Activated naive CD4-positive, alpha-beta T cell treated with anti-CD3 and anti-CD28 coated beads, Interleukin-2, amount 50 U/mL, for 24 hours (primary cell): ENCODE results near the gene NPPA.

Experiments
- H3K27ac Mint-ChIP-seq: one replicate; pipeline ENCODE4 v1.8.0; 2021; ENCODE audit warnings: mild to moderate bottlenecking, mixed read lengths
- H3K27me3 Mint-ChIP-seq: one replicate; pipeline ENCODE4 v1.8.0; 2021; ENCODE audit warnings: mixed read lengths
- H3K36me3 Mint-ChIP-seq: one replicate; pipeline ENCODE4 v1.8.0; 2021; ENCODE audit warnings: mixed read lengths
- H3K4me1 Mint-ChIP-seq: one replicate; pipeline ENCODE4 v1.8.0; 2021; ENCODE audit warnings: mixed read lengths
- H3K4me3 Mint-ChIP-seq: one replicate; pipeline ENCODE4 v1.8.0; 2021; ENCODE audit warnings: mild to moderate bottlenecking, mixed read lengths
- H3K9me3 Mint-ChIP-seq: one replicate; pipeline ENCODE4 v1.8.0; 2021; ENCODE audit warnings: mixed read lengths

Gene NPPA

GRCh38 chr1:11858968-11859871 lies 11.6 kb upstream of the NPPA start:
- peaks cover 33% of the 10 kb centered on the region for H3K27me3 Mint-ChIP-seq
- H3K4me1 Mint-ChIP-seq: no peaks in the 10 kb centered on the region
- H3K27ac Mint-ChIP-seq: no peak overlapping the region
- no peak overlapping the region for H3K4me3 Mint-ChIP-seq
- no peaks in the 10 kb centered on the region for H3K36me3 Mint-ChIP-seq
- no peaks in the 10 kb centered on the region for H3K9me3 Mint-ChIP-seq

GRCh38 chr1:11858613-11858967 lies 11.0 kb upstream of the NPPA start, which contains the start of gene NPPB:
Gene NPPB, minus strand, starts transcription at chr1:11858945. Its CDS starts 112 bp downstream, at chr1:11858833.
- Mint-ChIP-seq H3K4me3 (no peak within 1 kb of the TSS), H3K4me1 (no peaks in the 10 kb centered on the region), H3K9me3 (no peaks in the 10 kb centered on the region), H3K36me3 (no peaks in the 10 kb centered on the region), H3K27me3 (peaks cover 33% of the 10 kb centered on the region), H3K27ac (no peak within 1 kb of the TSS)

GRCh38 chr1:11858158-11858557 lies 10.6 kb upstream of the NPPA start:
- H3K27me3 Mint-ChIP-seq: peaks cover 35% of the 10 kb centered on the region
- no peak overlapping the region for H3K27ac Mint-ChIP-seq
- H3K4me1 Mint-ChIP-seq: no peaks in the 10 kb centered on the region
- no peaks in the 10 kb centered on the region for H3K9me3 Mint-ChIP-seq
- no peaks in the 10 kb centered on the region for H3K36me3 Mint-ChIP-seq
- H3K4me3 Mint-ChIP-seq: no peak overlapping the region

- Mint-ChIP-seq H3K4me1 (no peaks in the 10 kb centered on the region), H3K4me3 (no peak overlapping the region), H3K27me3 (peaks cover 34% of the 10 kb centered on the region), H3K9me3 (no peaks in the 10 kb centered on the region), H3K27ac (no peak overlapping the region), H3K36me3 (no peaks in the 10 kb centered on the region)
Observed at GRCh38 chr1:11857164-11857851, 9.7 kb upstream of the NPPA start.

DNA sequence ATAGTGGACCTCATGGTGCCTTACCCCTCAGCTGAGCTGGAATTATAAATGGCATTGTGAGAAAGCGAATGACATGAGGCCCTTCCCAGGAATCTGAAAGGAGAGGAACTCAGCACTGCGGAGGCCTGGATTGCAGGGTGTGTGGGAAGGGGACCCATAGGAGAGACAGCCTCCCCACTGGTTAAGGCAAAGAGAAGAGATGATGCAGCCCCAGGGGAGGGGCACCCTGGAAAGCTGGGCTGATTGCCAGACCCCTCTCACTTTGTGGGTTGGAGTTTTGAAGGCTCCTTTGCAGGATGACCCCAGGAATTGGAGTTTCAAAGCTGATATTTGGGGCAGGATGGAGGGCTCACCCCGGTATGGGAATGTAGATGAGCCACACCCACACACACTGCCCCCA lies 9.1 kb upstream of the NPPA start:
- Mint-ChIP-seq H3K4me3 (no peak overlapping the region), H3K4me1 (no peaks in the 10 kb centered on the region), H3K27ac (no peak overlapping the region), H3K36me3 (no peaks in the 10 kb centered on the region), H3K27me3 (peaks cover 33% of the 10 kb centered on the region), H3K9me3 (no peaks in the 10 kb centered on the region)

- H3K4me3 Mint-ChIP-seq: no peak overlapping the region
- H3K4me1 Mint-ChIP-seq: no peaks in the 10 kb centered on the region
- no peaks in the 10 kb centered on the region for H3K9me3 Mint-ChIP-seq
- no peaks in the 10 kb centered on the region for H3K36me3 Mint-ChIP-seq
- H3K27me3 Mint-ChIP-seq: peaks cover 28% of the 10 kb centered on the region
- no peak overlapping the region for H3K27ac Mint-ChIP-seq
Observed at GRCh38 chr1:11855430-11855829, 7.8 kb upstream of the NPPA start.

DNA sequence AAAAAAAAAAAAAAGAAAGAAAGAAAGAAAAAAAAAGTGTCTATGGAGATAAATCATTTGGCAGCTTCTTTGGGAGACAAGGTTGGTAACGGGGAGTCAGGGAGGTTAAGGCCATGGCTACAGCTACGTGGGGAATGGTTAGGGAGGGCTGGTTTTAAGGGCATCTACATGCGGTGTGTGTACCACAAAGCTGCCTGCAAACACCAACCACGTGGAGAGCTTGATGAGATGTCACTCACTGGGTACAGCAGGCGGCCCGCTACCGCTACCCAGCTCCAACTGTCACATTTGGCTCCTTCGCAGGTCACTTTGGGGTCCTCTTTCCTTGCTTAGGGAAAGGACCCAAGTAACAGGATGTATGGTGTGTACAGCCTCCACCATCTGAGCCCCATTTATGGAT lies 6.9 kb upstream of the NPPA start:
- Mint-ChIP-seq H3K27me3 (peaks cover 20% of the 10 kb centered on the region), H3K4me3 (no peak overlapping the region), H3K9me3 (no peaks in the 10 kb centered on the region), H3K4me1 (no peaks in the 10 kb centered on the region), H3K27ac (no peak overlapping the region), H3K36me3 (no peaks in the 10 kb centered on the region)

GRCh38 chr1:11851180-11851579 lies 3.6 kb upstream of the NPPA start:
- no peaks in the 10 kb centered on the region for H3K36me3 Mint-ChIP-seq
- no peak overlapping the region for H3K27ac Mint-ChIP-seq
- H3K4me3 Mint-ChIP-seq: no peak overlapping the region
- H3K27me3 Mint-ChIP-seq: peaks cover 11% of the 10 kb centered on the region
- no peaks in the 10 kb centered on the region for H3K9me3 Mint-ChIP-seq
- no peaks in the 10 kb centered on the region for H3K4me1 Mint-ChIP-seq

DNA sequence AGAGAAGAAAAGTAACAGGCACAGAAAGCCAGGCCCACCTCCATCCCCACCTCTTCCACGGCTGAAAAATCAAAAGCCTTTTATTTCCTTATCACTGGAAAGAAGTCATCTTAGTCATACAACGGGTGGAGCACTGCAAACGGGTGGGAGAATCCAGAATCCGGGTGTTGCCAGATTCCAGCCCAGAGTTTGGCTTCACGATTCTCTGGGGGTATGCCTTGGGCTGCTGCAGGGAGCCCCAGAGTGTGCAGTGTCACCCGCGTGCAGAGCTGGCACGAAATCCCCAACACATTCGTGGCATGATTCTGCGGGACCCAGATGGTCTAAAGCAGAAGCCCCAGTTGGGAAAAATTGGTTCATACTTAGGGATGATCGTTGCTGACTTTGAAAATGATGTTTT lies 2.6 kb upstream of the NPPA start:
- Mint-ChIP-seq H3K4me1 (no peaks in the 10 kb centered on the region), H3K4me3 (no peak overlapping the region), H3K9me3 (no peaks in the 10 kb centered on the region), H3K27ac (no peak overlapping the region), H3K36me3 (peaks cover 6% of the 10 kb centered on the region), H3K27me3 (peaks cover 11% of the 10 kb centered on the region)

GRCh38 chr1:11848373-11848700 lies 754 bp upstream of the NPPA start:
- Mint-ChIP-seq H3K27me3 (peaks cover 6% of the 10 kb centered on the region), H3K9me3 (no peaks in the 10 kb centered on the region), H3K4me3 (no peak overlapping the region), H3K36me3 (peaks cover 15% of the 10 kb centered on the region), H3K27ac (peak overlapping the region; percentile 31), H3K4me1 (no peaks in the 10 kb centered on the region)

DNA sequence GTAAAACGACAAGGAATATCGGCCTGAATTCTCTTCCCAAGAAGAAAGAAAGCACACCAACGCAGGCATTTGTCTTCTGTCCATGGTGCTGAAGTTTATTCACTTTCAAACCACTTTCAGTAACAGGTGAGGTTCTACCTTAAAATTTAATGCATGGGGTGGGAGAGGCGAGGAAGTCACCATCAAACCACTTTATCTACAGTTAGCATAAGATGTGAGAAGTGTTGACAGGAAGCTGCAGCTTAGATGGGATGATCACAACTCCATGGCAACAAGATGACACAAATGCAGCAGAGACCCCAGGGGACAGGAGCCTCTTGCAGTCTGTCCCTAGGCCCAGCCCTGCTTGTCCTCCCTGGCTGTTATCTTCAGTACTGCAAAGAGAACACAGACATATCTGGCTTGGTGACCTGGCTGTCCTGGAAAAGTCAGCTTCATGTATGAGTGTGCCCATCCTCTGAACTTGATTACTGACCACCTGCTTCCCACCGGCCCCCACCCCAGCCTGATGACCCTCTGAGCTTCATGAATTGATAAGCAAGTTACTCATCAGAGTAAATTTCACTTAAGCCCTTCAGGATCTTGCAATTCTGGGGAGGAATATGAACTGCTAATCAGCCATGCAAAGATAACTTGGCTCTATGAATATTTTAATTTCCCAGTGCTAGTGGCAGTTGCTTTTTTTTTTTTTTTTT lies 1.8 kb downstream of the NPPA start:
- Mint-ChIP-seq H3K4me3 (no peak overlapping the region), H3K27me3 (no peaks in the 10 kb centered on the region), H3K27ac (no peak overlapping the region), H3K36me3 (peaks cover 16% of the 10 kb centered on the region), H3K9me3 (no peaks in the 10 kb centered on the region), H3K4me1 (no peaks in the 10 kb centered on the region)

- H3K4me3 Mint-ChIP-seq: no peak overlapping the region
- H3K27me3 Mint-ChIP-seq: no peaks in the 10 kb centered on the region
- H3K9me3 Mint-ChIP-seq: no peaks in the 10 kb centered on the region
- no peak overlapping the region for H3K27ac Mint-ChIP-seq
- peaks cover 21% of the 10 kb centered on the region for H3K36me3 Mint-ChIP-seq
- peaks cover 6% of the 10 kb centered on the region for H3K4me1 Mint-ChIP-seq
Observed at GRCh38 chr1:11842154-11843041, 5.2 kb downstream of the NPPA start.

DNA sequence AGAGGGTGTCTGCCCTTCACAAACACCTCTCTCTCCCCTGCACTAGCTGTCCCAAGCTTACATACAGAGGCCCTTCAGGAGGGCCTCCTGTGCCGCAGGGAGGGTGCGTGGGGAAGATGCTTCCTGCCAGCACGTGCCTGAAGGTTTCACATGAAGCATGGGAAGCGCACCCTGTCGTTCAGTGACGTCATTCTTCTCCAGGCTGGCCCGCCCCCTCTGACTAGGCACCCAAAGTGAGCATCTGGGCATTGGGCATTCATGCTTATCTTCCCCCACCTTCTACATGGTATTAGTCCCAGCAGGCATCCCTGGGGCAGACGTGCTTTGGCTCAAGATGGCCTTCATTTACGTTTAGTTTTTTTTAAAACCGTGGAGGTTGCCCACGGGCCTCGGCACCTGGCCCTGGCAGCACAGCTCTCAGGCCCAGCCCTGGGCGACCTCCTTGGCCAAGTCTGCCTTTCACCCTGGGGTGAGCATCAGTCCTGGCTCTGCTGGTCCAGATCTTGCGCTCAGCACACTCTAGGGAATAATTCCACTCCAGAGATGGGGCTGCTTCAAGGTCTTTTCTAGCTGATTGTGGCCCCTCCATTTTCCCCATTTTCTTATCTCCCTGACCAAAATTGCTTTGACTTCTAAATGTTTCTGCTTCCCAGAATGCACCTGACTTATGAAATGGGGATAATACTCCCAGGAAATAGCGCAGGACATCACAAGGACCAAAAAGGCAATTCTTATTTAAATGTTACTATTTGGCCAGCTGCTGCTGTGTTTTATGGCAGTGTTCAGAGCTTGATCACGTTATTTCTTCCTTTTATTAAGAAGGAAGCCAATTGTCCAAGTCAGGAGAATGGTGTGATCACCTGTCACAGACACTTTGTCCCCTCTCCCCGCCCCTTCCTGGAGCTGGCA lies 6.1 kb downstream of the NPPA start:
- H3K36me3 Mint-ChIP-seq: peaks cover 21% of the 10 kb centered on the region
- H3K4me1 Mint-ChIP-seq: peaks cover 6% of the 10 kb centered on the region
- H3K4me3 Mint-ChIP-seq: no peak overlapping the region

More for the DNA sequence above, 6.1 kb downstream of the NPPA start:
- Mint-ChIP-seq H3K27ac (no peak overlapping the region), H3K27me3 (no peaks in the 10 kb centered on the region), H3K9me3 (no peaks in the 10 kb centered on the region)
